PFSK-1 (cell line): ENCODE measurements around the gene POMGNT1. TPM values are rescaled to one million over a fixed set of nuclear protein-coding genes. Genes with fewer than 3 reads are reported as not detected.

Source experiments
- FOXP2 ChIP-seq: optimal IDR thresholded peaks from 2 replicates; pipeline ENCODE3; 2011; ENCODE audit warnings: borderline replicate concordance, control low read depth, inconsistent platforms; ENCODE audit not compliant: insufficient read depth; ENCODE audit errors: extremely low read length, extremely low read depth
- POLR2AphosphoS5 ChIP-seq: IDR thresholded peaks from 2 replicates; pipeline ENCODE4 v1.6.1; 2012; ENCODE audit warnings: low read depth, mild to moderate bottlenecking, control low read depth, low read length, moderate library complexity
- SIN3A ChIP-seq: IDR thresholded peaks from 2 replicates; pipeline ENCODE4 v1.6.1; 2012; ENCODE audit warnings: mild to moderate bottlenecking, low read length, moderate library complexity, borderline replicate concordance; ENCODE audit not compliant: insufficient read depth
- TAF1 ChIP-seq: IDR thresholded peaks from 2 replicates; pipeline ENCODE4 v1.6.1; 2012; ENCODE audit warnings: low read length, control low read depth, borderline replicate concordance; ENCODE audit not compliant: insufficient read depth
- polyA plus RNA-seq: library from polyadenylated mRNA; unstranded; fragments of >200 nt; gene quantifications from one replicate; pipeline ENCODE4 v1.2.1, GENCODE V29; 2012; ENCODE audit warnings: low read depth, missing spikeins; ENCODE audit not compliant: insufficient read length
- TF ChIP-seq, protein P1 (sequence below), 2 experiments: IDR thresholded peaks; 2 replicates each; pipeline versions ENCODE4 v1.6.1 to v1.8.0; 2011 to 2012; ENCODE audit warnings: low read depth in 2 of 2, low read length in 2 of 2, control low read depth in 1 of 2, inconsistent platforms in 1 of 2, mild to moderate bottlenecking in 1 of 2, moderate library complexity in 1 of 2; ENCODE audit not compliant: insufficient read depth in 1 of 2

The POMGNT1 gene
- 46.2 TPM for polyA plus RNA-seq

DNA sequence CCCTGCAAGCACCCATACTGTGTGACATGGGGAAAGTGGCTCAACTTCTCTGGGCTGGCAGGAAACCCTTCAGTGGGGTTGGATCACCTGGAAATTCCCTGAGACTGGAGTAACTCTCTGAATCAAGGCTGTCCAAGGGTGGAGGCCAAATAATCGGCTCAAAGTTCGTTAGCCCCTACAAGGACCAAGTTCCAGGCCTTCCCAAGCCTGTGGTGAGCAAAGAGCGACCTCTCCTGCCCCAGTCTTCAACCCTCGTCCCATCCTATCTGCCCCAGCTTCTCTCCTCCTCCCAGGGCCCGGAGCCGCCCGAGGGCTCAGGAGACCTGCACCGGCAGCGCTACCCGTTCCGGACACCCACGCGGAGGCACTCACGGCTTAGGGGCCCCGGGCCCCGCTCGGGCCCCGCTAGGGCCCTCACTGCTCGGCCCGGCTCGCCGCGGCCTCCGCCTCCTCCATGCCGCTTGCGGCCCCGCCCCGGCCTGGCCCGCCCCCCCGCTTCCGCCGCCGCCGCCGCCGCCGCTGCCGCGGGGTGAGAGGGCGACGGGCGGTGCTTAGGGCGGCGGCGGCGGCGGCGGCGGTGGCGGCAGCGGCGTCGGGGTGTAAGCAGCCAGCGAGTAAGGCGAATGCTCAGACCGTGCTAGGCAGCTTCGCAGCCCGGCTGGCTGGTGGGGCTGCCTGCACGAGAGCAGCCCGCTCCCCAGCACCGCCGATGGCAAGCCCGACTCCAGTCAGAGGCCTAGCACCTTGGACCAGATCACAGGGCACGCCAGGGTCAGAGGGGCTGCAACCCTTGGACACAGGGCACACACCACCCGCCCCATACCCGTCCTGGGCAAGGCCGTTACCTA is at the start of gene POMGNT1:
TSS of gene POMGNT1 (minus strand) at position 471 of the 848 bp plus-strand sequence. CDS start 613 bp downstream, outside the sequence.
- peak; percentile 52; the same call in 1 of the 2 replicates for TF ChIP-seq TAF1
- TF ChIP-seq FOXP2: peak; percentile 6
- peak; percentile 44; the same call in 1 of the 2 replicates for TF ChIP-seq POLR2AphosphoS5
- TF ChIP-seq SIN3A: no peak
- TF ChIP-seq, protein P1, sequence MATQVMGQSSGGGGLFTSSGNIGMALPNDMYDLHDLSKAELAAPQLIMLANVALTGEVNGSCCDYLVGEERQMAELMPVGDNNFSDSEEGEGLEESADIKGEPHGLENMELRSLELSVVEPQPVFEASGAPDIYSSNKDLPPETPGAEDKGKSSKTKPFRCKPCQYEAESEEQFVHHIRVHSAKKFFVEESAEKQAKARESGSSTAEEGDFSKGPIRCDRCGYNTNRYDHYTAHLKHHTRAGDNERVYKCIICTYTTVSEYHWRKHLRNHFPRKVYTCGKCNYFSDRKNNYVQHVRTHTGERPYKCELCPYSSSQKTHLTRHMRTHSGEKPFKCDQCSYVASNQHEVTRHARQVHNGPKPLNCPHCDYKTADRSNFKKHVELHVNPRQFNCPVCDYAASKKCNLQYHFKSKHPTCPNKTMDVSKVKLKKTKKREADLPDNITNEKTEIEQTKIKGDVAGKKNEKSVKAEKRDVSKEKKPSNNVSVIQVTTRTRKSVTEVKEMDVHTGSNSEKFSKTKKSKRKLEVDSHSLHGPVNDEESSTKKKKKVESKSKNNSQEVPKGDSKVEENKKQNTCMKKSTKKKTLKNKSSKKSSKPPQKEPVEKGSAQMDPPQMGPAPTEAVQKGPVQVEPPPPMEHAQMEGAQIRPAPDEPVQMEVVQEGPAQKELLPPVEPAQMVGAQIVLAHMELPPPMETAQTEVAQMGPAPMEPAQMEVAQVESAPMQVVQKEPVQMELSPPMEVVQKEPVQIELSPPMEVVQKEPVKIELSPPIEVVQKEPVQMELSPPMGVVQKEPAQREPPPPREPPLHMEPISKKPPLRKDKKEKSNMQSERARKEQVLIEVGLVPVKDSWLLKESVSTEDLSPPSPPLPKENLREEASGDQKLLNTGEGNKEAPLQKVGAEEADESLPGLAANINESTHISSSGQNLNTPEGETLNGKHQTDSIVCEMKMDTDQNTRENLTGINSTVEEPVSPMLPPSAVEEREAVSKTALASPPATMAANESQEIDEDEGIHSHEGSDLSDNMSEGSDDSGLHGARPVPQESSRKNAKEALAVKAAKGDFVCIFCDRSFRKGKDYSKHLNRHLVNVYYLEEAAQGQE (IDR thresholded peaks at IDR 0.05; ENCODE audit: insufficient read depth in 1 of 2, low read depth in 2 of 2, low read length in 2 of 2): no peak

DNA sequence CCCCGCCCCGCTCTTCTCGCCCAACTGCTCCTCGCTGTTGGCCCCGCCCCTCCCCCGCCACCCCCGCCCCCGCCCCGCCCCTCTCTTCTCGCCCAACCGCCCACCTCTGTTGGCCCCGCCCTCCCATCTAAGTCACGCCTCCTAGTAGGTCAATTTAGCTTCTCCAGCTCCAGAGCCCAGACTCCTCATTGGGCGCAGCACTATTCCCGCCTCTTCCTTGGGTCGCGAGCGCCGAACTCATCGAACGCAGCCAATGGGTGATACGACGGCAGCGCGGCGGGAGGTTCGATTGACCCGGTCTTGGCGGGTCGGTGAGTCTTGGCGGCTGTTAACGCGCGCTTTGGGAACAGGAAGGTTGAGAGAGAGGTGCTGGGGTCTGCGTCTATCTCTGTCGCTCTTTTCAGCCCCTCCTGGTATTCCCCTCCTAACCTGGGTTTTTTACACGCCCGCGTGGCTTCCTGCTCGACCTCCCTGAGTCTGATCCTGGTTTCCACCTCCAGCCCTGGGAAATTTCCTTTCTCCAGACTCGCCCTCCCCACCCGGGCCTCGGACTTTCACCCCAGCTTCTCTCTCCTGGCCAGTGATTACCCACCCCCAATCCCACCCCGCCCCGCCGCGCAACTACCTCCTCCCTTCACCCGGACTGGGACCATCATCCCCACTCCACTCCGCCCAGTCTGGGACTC is 49.3 kb upstream of the POMGNT1 start, which contains the start of gene RAD54L:
TSS of gene RAD54L (plus strand) at position 328 of the 686 bp plus-strand sequence. CDS start 643 bp downstream, outside the sequence.
- TF ChIP-seq POLR2AphosphoS5 (peak; percentile 94), SIN3A (peak; percentile 88; the same call in 1 of the 2 replicates), FOXP2 (peak; percentile 68), TAF1 (peak; percentile 60; the same call in 1 of the 2 replicates)
- TF ChIP-seq, protein P1 (IDR thresholded peaks at IDR 0.05; ENCODE audit: insufficient read depth in 1 of 2, low read depth in 2 of 2, low read length in 2 of 2): no peak

DNA sequence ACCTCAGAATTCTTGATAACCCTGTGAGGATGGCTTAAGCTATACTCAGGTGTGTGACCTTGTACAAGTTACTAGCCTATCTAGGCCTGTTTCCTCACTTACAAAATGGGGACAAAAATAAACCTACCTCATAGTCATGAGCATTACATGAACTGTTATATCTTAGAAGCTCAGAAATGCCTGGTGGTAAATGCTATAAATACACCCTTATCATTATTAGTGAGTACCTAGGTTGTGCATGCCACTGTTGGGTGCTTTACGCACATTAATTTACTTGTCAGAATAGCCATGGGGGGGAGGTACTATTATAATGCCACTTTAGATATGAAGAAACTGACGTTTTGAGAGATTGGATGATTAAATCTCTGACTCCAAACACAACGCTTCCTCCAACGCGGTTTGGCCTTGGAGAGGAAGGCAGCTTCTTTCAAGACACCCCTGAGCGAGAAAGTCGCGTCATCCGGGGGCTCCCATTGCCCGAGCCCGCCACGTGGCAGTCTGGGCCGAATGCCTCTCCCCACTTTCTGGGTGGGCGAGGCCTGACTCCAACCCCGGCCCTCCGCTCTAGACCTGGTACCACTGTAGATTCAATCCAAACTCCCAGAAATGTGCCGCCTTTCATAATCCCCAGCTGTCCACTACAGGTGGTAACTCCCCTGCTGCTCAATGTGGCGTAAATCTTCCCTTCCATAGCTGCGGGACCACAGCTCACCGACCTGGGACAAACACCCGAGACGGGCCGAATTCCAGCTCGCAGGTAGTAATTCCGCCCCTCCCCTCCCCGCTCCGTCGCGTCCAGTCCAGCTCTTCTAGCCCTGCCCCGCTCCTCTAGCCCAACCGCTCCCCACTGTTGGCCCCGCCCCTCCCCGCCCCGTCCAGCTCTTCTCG is 48.6 kb upstream of the POMGNT1 start:
- no peak; the same call in 1 of the 2 replicates for TF ChIP-seq POLR2AphosphoS5
- no peak for TF ChIP-seq SIN3A
- no peak for TF ChIP-seq TAF1
- TF ChIP-seq, protein P1 (IDR thresholded peaks at IDR 0.05; ENCODE audit: insufficient read depth in 1 of 2, low read depth in 2 of 2, low read length in 2 of 2): no peak
- no peak for TF ChIP-seq FOXP2

DNA sequence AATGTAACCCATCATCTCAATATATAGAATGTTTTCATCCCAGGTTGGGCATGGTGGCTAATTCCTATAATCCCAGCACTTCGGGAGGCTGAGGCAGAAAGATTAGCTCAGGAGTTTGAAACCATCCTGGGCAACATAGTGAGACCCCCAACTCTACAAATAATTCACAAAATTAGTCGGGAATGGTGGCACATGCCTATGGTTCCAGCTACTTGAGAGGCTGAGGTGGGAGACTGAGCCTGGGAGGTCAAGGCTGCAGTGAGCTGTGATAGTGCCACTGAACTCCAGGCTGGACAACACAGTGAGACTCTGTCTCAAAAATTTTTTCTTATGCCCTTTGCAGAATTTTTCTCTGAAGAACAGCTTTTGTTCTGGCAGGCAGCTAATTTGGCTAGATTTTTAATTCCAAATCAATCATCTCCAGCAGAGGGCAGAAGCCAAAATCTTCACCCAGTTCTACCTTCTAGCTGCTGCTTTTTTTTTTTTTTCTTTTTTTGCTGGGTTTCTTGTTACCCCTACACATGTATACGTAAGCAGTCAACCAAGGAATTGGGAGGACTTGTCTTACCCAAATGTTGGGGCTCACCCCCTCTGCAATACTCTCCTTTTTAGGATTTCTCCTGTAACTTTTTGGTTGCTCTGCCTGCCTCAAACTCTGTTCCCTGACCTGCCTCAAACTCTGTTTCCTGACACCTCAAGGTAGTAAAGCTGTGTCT is 46.6 kb upstream of the POMGNT1 start:
- TF ChIP-seq POLR2AphosphoS5 (no peak), SIN3A (no peak), TAF1 (no peak), FOXP2 (no peak)
- TF ChIP-seq, protein P1 (IDR thresholded peaks at IDR 0.05; ENCODE audit: insufficient read depth in 1 of 2, low read depth in 2 of 2, low read length in 2 of 2): no peak
